ENCODE data around the gene NLGN3. TPM values are rescaled to one million over a fixed set of nuclear protein-coding genes. Genes with fewer than 3 reads are reported as not detected.

Gene NLGN3
- total RNA-seq, 3 donors from 2014 or later, result under 0.01 to 1.0 (median 0.32) TPM

DNA sequence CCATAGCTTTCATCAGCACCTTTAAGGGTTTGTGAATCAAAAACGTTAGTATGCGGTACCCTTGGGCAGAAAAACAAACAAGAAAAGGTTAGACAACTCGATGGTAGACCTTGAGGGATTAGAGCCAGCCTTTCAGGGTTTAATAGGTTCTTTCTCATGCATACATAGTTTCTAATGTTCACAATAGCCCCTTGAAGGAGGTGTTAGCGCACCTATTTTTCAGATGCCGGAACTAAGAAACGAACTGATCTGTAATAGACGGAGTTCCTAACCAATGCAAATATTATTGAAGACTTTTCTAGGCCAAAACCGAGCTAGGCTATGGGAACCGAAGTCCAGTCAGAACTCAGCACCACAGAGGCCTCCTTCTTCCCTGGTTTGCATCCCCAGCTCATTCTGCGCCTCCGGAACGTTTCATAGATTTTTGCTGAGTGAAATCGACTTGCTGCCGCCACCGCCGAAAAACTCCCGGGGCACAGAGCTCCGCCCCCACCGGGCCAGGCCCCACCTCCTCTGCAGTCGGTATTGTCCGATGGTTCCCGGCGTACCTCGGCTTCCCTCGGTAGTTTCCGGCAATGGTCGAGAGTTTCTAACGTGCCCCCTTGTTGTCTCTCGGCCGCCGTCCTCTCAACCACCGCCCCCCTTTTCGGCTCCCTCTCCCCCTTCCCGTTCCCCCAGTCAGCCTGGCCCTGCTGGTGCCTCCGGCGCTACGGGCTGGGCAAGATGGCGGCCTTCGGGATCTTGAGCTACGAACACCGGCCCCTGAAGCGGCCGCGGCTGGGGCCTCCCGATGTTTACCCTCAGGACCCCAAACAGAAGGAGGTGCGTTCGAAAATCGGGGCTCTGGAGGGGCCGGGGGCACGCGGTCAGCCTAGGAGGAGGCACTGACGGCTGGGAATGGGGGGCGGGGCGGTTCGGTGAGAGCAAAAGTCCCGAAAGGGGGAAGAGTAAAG is 26.3 kb upstream of the NLGN3 start, which contains the start of gene MED12:
MED12 (plus strand) TSS at position 565 of the 953 bp plus-strand sequence; CDS start at position 724, 159 bp downstream.
- peak; percentile 70 to 74 for DNase-seq (ENCODE audit: low spot score in 2 of 2)
- H3K27me3 ChIP-seq, result peaks cover 0 to 13% of the 10 kb centered on the region in 2 donors
- H3K9me3 ChIP-seq, result no peaks in the 10 kb centered on the region
- intact Hi-C loops (cut with DNase I; ENCODE audit: low total_unique reads), result loop anchor here (2.0 kb wide), 1 partner anchor 42 kb away; no protein-coding TSS in a partner anchor
- H3K4me1 ChIP-seq, result no peaks in the 10 kb centered on the region
- TF ChIP-seq POLR2AphosphoS5 (IDR thresholded peaks at IDR 0.05), result peak in 1 of 3 donors; percentile 59
- no peak for TF ChIP-seq POLR2A (IDR thresholded peaks at IDR 0.05)
- peak within 1 kb of the TSS; percentile 57 to 68 (median 61) for H3K4me3 ChIP-seq
- peak within 1 kb of the TSS; percentile 83 to 86 for H3K27ac ChIP-seq
- H3K36me3 ChIP-seq, result no peaks in the 10 kb centered on the region

DNA sequence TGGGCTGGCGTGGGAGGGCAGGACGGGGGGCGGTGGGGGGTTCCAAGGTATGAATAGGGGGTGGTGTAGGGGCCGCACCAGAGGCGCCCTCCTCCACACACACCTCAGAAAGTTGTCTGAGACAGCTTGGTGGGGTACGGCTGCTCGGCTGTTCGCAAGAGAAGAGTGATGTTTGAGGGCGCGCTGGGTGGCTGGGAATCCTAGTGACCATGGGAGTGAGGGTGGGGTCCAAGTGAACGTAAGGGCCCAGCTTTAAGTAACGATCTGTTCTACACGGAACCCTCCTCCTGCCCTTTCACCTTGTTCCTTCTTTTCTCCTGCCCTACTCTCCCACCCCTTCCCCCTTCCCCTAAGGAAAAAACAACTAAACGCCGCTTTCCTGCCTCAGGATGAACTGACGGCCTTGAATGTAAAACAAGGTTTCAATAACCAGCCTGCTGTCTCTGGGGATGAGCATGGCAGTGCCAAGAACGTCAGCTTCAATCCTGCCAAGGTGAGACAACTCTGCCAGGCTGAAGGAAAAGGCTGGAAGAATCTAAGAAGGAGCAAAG is 25.6 kb upstream of the NLGN3 start:
- Histone ChIP-seq H3K4me3 (peak overlapping the region; percentile 57 to 68 (median 61)), H3K9me3 (no peaks in the 10 kb centered on the region), H3K27ac (peak overlapping the region; percentile 83 to 86), H3K27me3 (peaks cover 0 to 10% of the 10 kb centered on the region in 2 donors), H3K36me3 (no peaks in the 10 kb centered on the region), H3K4me1 (no peaks in the 10 kb centered on the region)
- no peak for DNase-seq (ENCODE audit: low spot score in 2 of 2)
- TF ChIP-seq POLR2AphosphoS5 (IDR thresholded peaks at IDR 0.05), result no peak
- TF ChIP-seq, protein P1, sequence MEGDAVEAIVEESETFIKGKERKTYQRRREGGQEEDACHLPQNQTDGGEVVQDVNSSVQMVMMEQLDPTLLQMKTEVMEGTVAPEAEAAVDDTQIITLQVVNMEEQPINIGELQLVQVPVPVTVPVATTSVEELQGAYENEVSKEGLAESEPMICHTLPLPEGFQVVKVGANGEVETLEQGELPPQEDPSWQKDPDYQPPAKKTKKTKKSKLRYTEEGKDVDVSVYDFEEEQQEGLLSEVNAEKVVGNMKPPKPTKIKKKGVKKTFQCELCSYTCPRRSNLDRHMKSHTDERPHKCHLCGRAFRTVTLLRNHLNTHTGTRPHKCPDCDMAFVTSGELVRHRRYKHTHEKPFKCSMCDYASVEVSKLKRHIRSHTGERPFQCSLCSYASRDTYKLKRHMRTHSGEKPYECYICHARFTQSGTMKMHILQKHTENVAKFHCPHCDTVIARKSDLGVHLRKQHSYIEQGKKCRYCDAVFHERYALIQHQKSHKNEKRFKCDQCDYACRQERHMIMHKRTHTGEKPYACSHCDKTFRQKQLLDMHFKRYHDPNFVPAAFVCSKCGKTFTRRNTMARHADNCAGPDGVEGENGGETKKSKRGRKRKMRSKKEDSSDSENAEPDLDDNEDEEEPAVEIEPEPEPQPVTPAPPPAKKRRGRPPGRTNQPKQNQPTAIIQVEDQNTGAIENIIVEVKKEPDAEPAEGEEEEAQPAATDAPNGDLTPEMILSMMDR (IDR thresholded peaks at IDR 0.05), result no peak
- TF ChIP-seq POLR2A (IDR thresholded peaks at IDR 0.05), result no peak
- intact Hi-C loops (cut with DNase I; ENCODE audit: low total_unique reads), result loop anchor here (2.0 kb wide), 1 partner anchor 42 kb away; no protein-coding TSS in a partner anchor

DNA sequence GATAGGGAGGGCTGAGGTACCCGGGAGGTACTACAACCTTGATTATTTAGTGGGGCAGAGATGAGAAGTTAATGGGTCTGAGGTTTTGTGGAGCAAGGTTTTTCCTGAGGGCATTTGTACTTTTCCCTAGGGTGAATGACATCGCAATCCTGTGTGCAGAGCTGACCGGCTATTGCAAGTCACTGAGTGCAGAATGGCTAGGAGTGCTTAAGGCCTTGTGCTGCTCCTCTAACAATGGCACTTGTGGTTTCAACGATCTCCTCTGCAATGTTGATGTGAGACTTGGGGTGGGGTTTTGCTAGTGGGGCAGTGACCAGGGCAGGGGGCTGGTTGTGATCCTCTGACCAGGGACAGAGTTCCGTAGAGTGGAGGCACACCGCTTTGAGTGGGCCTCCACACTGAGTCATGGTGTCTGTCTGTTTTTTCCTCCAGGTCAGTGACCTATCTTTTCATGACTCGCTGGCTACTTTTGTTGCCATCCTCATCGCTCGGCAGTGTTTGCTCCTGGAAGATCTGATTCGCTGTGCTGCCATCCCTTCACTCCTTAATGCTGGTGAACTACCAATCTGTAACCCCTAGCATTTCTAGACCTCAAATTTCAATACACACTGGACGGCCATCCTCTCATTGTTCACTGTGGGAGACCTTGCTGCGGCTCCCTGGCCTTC is 16.3 kb upstream of the NLGN3 start:
- Histone ChIP-seq H3K36me3 (no peaks in the 10 kb centered on the region), H3K4me3 (no peak overlapping the region), H3K27me3 (peaks cover 0 to 32% of the 10 kb centered on the region in 2 donors), H3K27ac (no peak overlapping the region), H3K9me3 (no peaks in the 10 kb centered on the region), H3K4me1 (no peaks in the 10 kb centered on the region)
- intact Hi-C loops (cut with DNase I; ENCODE audit: low total_unique reads), result no loop called here
- TF ChIP-seq, protein P1 (IDR thresholded peaks at IDR 0.05), result no peak
- TF ChIP-seq POLR2AphosphoS5 (IDR thresholded peaks at IDR 0.05) (no peak), POLR2A (IDR thresholded peaks at IDR 0.05) (no peak)
- no peak for DNase-seq (ENCODE audit: low spot score in 2 of 2)

DNA sequence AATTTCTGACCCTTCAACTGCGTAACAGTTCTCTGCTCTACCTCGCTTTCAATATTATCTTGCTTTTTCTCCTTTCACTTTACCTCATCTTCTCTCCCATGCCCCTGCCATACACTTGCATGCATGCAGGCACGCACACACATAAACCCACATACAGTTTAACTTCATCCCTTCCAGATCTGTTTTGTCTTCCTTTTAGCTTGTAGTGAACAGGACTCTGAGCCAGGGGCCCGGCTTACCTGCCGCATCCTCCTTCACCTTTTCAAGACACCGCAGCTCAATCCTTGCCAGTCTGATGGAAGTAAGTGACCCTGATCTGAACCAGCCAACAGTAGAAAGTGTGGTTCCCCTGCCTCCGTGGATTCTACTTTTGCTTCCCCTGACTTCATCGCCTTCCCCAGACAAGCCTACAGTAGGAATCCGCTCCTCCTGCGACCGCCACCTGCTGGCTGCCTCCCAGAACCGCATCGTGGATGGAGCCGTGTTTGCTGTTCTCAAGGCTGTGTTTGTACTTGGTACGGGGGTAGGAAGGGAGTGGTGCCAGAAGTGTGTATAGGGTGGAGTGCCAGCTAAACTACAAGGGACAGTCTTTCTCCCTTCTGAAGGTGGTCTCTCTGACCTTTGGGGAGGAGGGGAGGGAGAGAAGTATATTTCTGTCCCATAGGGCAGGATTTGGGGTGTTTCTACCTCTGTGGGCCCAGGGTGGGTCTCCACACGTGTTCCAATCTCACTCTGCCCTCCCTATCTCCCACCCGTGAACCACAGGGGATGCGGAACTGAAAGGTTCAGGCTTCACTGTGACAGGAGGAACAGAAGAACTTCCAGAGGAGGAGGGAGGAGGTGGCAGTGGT is 15.5 kb upstream of the NLGN3 start:
- H3K4me1 ChIP-seq, result no peaks in the 10 kb centered on the region
- DNase-seq (ENCODE audit: low spot score in 2 of 2), result peak; percentile 52 to 62
- intact Hi-C loops (cut with DNase I; ENCODE audit: low total_unique reads), result no loop called here
- peak overlapping the region; percentile 5 to 35 for H3K27ac ChIP-seq
- no peak for TF ChIP-seq POLR2A (IDR thresholded peaks at IDR 0.05)
- TF ChIP-seq, protein P1 (IDR thresholded peaks at IDR 0.05), result peak; percentile 41 to 59 (median 47)
- TF ChIP-seq POLR2AphosphoS5 (IDR thresholded peaks at IDR 0.05), result no peak
- peaks cover 0 to 27% of the 10 kb centered on the region in 2 donors for H3K27me3 ChIP-seq
- H3K36me3 ChIP-seq, result no peaks in the 10 kb centered on the region
- H3K4me3 ChIP-seq, result no peak overlapping the region
- H3K9me3 ChIP-seq, result no peaks in the 10 kb centered on the region
